B cell (primary cell): Measurements from ENCODE around the gene AGAP1. TPM values are rescaled to one million over a fixed set of nuclear protein-coding genes. Genes with fewer than 3 reads are reported as not detected.

ENCODE experiments used
- ATAC-seq: fragments of 200-7000 bp; cut with Tn5 transposase; one replicate; pipeline ENCODE4 v1.10.0; 2021; ENCODE audit warnings: low read depth, mild to moderate bottlenecking, moderate number of reproducible peaks, moderate library complexity
- CTCF ChIA-PET: fragments of 350-600 bp; sonication (Branson Sonifier 250); formaldehyde crosslinking; loops from one replicate; lab custom pipeline; 2021; ENCODE audit warnings: antibody characterized with exemption, inconsistent platforms; lab: Charles Lee
- POLR2A ChIA-PET: fragments of 350-600 bp; sonication (Branson Sonifier 250); formaldehyde crosslinking; loops from one replicate; lab custom pipeline; 2021; ENCODE audit warnings: antibody characterized with exemption; lab: Charles Lee
- DNase-seq: peaks from one replicate; pipeline ENCODE4 v3.0.0; 2013
- H2AFZ ChIP-seq: 2 replicates; pipeline ENCODE4 v1.6.1; 2012; ENCODE audit warnings: mild to moderate bottlenecking, low read depth, low read length; ENCODE audit not compliant: insufficient read depth, poor library complexity, severe bottlenecking
- H3K27ac ChIP-seq, 2 donors: 1 replicate in 1 of 2; 2 replicates in 1 of 2; pipeline ENCODE4 v1.5.1; 2012 to 2013; ENCODE audit warnings: low read length in 2 of 2, mild to moderate bottlenecking in 2 of 2, moderate library complexity in 1 of 2
- H3K27me3 ChIP-seq, 4 experiments: fragments of 200-600 bp in 1 of 4; sonication (generic) in 1 of 4; replicated peaks in 1 of 4; 1 replicate in 2 of 4; 2 replicates in 2 of 4; pipeline versions ENCODE4 v1.6.1 to v1.7.0; 2013 to 2016; ENCODE audit warnings: low read length in 3 of 4, mild to moderate bottlenecking in 2 of 4, mixed read lengths in 1 of 4, moderate library complexity in 1 of 4; ENCODE audit not compliant: insufficient read depth in 4 of 4, control insufficient read depth in 3 of 4; ENCODE audit errors: control extremely low read depth in 1 of 4
- H3K36me3 ChIP-seq, 2 experiments: replicated peaks in 1 of 2; 1 replicate in 1 of 2; 2 replicates in 1 of 2; pipeline versions ENCODE4 v1.6.1 to v1.7.1; 2013; ENCODE audit warnings: low read length in 1 of 2; ENCODE audit not compliant: insufficient read depth in 2 of 2, control insufficient read depth in 1 of 2; ENCODE audit errors: control extremely low read depth in 1 of 2, extremely low read depth in 1 of 2
- H3K4me1 ChIP-seq, 2 donors: fragments of 200-600 bp in 1 of 2; sonication (generic) in 1 of 2; 1 replicate in 1 of 2; 2 replicates in 1 of 2; pipeline versions ENCODE4 v1.5.1 to v1.6.1; 2013 to 2017; ENCODE audit warnings: low read length in 2 of 2; ENCODE audit not compliant: control insufficient read depth in 2 of 2, insufficient read depth in 2 of 2
- H3K4me2 ChIP-seq: replicated peaks from 2 replicates; pipeline ENCODE3; 2012; ENCODE audit warnings: mild to moderate bottlenecking, low read depth, low read length; ENCODE audit not compliant: poor library complexity, severe bottlenecking
- H3K4me3 ChIP-seq, 5 experiments: fragments of 200-600 bp in 1 of 5; sonication (generic) in 1 of 5; 1 replicate in 3 of 5; 2 replicates in 2 of 5; pipeline versions ENCODE4 v1.5.1 to v1.7.0; 2011 to 2016; ENCODE audit warnings: low read length in 4 of 5, mild to moderate bottlenecking in 4 of 5, low read depth in 2 of 5, control low read depth in 1 of 5, moderate library complexity in 1 of 5; ENCODE audit not compliant: insufficient read depth in 1 of 5; ENCODE audit errors: control extremely low read depth in 1 of 5, extremely low read depth in 1 of 5
- H3K79me2 ChIP-seq: fragments of 200-600 bp; sonication (generic); one replicate; pipeline ENCODE4 v1.6.0; 2016; ENCODE audit warnings: low read length; ENCODE audit not compliant: control insufficient read depth, insufficient read depth
- H3K9ac ChIP-seq: fragments of 200-600 bp; sonication (generic); 2 replicates; pipeline ENCODE4 v1.6.1; 2017; ENCODE audit warnings: mild to moderate bottlenecking, low read length, moderate library complexity
- H3K9me3 ChIP-seq, 3 donors: one replicate each; pipeline versions ENCODE4 v1.6.1 to v1.7.1; 2013; ENCODE audit warnings: low read length in 2 of 3; ENCODE audit not compliant: control insufficient read depth in 2 of 3, insufficient read depth in 1 of 3; ENCODE audit errors: control extremely low read depth in 1 of 3
- H4K20me1 ChIP-seq: 2 replicates; pipeline ENCODE4 v1.6.0; 2012; ENCODE audit warnings: mild to moderate bottlenecking, low read length; ENCODE audit not compliant: insufficient read depth, control insufficient read depth, poor library complexity, severe bottlenecking
- H3K27ac Mint-ChIP-seq: one replicate; pipeline ENCODE4 v1.8.0; 2021; ENCODE audit warnings: mixed read lengths
- H3K27me3 Mint-ChIP-seq: one replicate; pipeline ENCODE4 v1.8.0; 2021; ENCODE audit warnings: mixed read lengths
- H3K4me1 Mint-ChIP-seq: one replicate; pipeline ENCODE4 v1.8.0; 2021; ENCODE audit warnings: mixed read lengths
- H3K4me3 Mint-ChIP-seq: one replicate; pipeline ENCODE4 v1.8.0; 2021; ENCODE audit warnings: mixed read lengths
- H3K9me3 Mint-ChIP-seq: one replicate; pipeline ENCODE4 v1.8.0; 2022; ENCODE audit warnings: mixed read lengths; ENCODE audit not compliant: insufficient read depth
- EZH2 ChIP-seq: IDR thresholded peaks from 2 replicates; pipeline ENCODE4 v1.6.1; 2012; ENCODE audit warnings: borderline replicate concordance, low read depth, mild to moderate bottlenecking, moderate library complexity, low read length; ENCODE audit not compliant: insufficient read depth, poor library complexity, severe bottlenecking
- WGBS: methylation state at CpG from one replicate; pipeline ENCODE4 v1.1.5; 2013; ENCODE audit warnings: missing lambda C conversion rate; ENCODE audit not compliant: insufficient coverage; 5-methylcytosine and 5-hydroxymethylcytosine counted together
- intact Hi-C: fragments of 100-400 bp; cut with micrococcal nuclease; formaldehyde crosslinking; loops from one replicate; pipeline ENCODE4 v1.10.0; 2022
- polyA plus RNA-seq: library from polyadenylated mRNA; depleted of rRNA; stranded (reverse); fragments of >200 nt; gene quantifications from 2 replicates; pipeline ENCODE4 v1.2.3, GENCODE V29; 2012
- total RNA-seq, 2 donors: library from RNA; stranded (reverse); fragments of 120-200 nt in 1 of 2; gene quantifications; 1 replicate in 1 of 2; 2 replicates in 1 of 2; pipeline versions ENCODE4 v1.2.3 to v1.2.4, GENCODE V29; 2013 to 2022
- TF ChIP-seq, protein P1 (sequence below): fragments of 200-600 bp; IDR thresholded peaks from one replicate; pipeline ENCODE4 v1.8.0; 2022; ENCODE audit warnings: antibody characterized with exemption, mild to moderate bottlenecking

Gene AGAP1
- total and polyA plus RNA-seq, 2 donors (not counting 1 experiment from before 2014, with no cell fraction given) = 0.01 TPM; not detected in 1

DNA sequence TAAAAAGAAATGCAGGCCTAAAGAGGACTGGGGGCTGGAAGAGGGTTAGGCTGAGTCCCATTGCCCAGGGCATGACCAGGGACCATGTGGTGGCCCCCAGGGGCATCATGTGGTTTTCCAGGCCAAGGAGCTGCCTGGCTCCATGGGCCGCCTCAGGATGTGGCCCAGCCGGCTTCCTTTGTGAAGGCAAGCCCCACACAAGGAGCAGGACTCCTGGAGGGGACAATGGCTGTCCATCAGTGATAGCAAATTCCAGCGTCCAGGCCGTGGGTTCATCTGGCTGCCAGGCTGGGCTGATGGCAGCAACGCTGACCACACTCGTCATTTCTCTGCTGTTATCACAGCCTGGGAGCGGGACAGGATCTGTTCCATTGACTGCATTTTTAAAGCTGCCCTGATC, 591.8 kb downstream of the AGAP1 start:
- no peak overlapping the region for H3K27ac Mint-ChIP-seq
- TF ChIP-seq, protein P1, sequence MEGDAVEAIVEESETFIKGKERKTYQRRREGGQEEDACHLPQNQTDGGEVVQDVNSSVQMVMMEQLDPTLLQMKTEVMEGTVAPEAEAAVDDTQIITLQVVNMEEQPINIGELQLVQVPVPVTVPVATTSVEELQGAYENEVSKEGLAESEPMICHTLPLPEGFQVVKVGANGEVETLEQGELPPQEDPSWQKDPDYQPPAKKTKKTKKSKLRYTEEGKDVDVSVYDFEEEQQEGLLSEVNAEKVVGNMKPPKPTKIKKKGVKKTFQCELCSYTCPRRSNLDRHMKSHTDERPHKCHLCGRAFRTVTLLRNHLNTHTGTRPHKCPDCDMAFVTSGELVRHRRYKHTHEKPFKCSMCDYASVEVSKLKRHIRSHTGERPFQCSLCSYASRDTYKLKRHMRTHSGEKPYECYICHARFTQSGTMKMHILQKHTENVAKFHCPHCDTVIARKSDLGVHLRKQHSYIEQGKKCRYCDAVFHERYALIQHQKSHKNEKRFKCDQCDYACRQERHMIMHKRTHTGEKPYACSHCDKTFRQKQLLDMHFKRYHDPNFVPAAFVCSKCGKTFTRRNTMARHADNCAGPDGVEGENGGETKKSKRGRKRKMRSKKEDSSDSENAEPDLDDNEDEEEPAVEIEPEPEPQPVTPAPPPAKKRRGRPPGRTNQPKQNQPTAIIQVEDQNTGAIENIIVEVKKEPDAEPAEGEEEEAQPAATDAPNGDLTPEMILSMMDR = no peak
- TF ChIP-seq EZH2 = no peak
- WGBS = 92% methylated on average over 7 of the region's 7 CpGs

DNA sequence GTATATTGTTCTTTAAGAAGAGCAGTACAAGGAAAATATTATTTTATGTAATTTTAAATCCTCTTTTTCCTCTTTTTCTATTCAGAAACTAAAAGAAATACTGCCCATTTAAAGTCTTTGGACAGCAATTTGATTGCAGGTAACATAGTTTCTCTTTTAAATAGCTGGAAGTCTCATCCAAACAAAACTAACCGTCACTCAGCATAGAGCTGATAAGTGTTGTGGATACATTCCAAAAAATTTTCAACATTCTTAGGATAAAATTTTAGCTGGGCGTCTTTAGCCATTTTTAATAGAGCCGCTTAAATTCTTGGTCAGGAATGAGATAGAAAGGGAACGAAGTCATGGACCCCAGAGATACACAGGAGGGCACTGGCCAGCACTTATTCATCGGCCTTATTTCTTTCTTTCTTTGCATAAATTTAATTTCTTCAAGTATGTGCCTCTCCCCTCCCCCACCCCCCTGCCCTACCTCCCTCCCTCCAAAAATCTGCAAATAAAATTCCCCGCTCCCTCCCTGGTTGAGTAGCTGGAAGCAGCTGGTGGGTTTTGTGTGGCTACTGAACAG, 592.6 kb downstream of the AGAP1 start:
- Histone ChIP-seq H3K79me2 (no peaks in the 10 kb centered on the region), H3K4me2 (no peak overlapping the region), H2AFZ (no peak overlapping the region), H3K4me3 (no peak overlapping the region), H3K27ac (no peak overlapping the region), H4K20me1 (no peaks in the 10 kb centered on the region), H3K9me3 (peaks cover 0 to 6% (median 0%) of the 10 kb centered on the region in 3 donors), H3K4me1 (no peaks in the 10 kb centered on the region), H3K9ac (no peak overlapping the region), H3K36me3 (no peaks in the 10 kb centered on the region), H3K27me3 (no peaks in the 10 kb centered on the region)
- intact Hi-C loops = no loop called here
- no peak overlapping the region for H3K27ac Mint-ChIP-seq
- no peaks in the 10 kb centered on the region for H3K9me3 Mint-ChIP-seq
- no peak for TF ChIP-seq EZH2
- TF ChIP-seq, protein P1 = no peak
- H3K4me3 Mint-ChIP-seq = no peak overlapping the region
- no peaks in the 10 kb centered on the region for H3K4me1 Mint-ChIP-seq
- no peak for ATAC-seq
- WGBS = 89% methylated on average over 3 of the region's 6 CpGs
- POLR2A ChIA-PET = interaction anchor here (0.7 kb wide), 1 partner anchor 177 kb away, joined by 4 read pairs; no protein-coding TSS in a partner anchor
- DNase-seq = no peak
- peaks cover 2% of the 10 kb centered on the region for H3K27me3 Mint-ChIP-seq
- CTCF ChIA-PET = no interaction called here

More for the DNA sequence above, 591.8 kb downstream of the AGAP1 start:
- no peaks in the 10 kb centered on the region for H3K9me3 Mint-ChIP-seq
- Histone ChIP-seq H4K20me1 (no peaks in the 10 kb centered on the region), H3K36me3 (no peaks in the 10 kb centered on the region), H3K4me2 (no peak overlapping the region), H3K9me3 (peaks cover 0 to 6% (median 0%) of the 10 kb centered on the region in 3 donors), H3K4me1 (no peaks in the 10 kb centered on the region), H3K79me2 (no peaks in the 10 kb centered on the region), H3K4me3 (no peak overlapping the region), H3K27ac (no peak overlapping the region), H3K9ac (no peak overlapping the region), H3K27me3 (no peaks in the 10 kb centered on the region), H2AFZ (no peak overlapping the region)
- DNase-seq = no peak
- H3K4me1 Mint-ChIP-seq = no peaks in the 10 kb centered on the region
- POLR2A ChIA-PET = no interaction called here
- CTCF ChIA-PET = no interaction called here
- H3K27me3 Mint-ChIP-seq = peaks cover 2% of the 10 kb centered on the region
- intact Hi-C loops = no loop called here
- no peak for ATAC-seq
- no peak overlapping the region for H3K4me3 Mint-ChIP-seq
